ENCODE data around the gene PI4K2B. TPM values are rescaled to one million over a fixed set of nuclear protein-coding genes. Genes with fewer than 3 reads are reported as not detected.
A peak's percentile ranks its signal among the peaks of the same experiment; 100 is the strongest.
"Not testable (repeated sequence)": the region's sequence is repeated elsewhere in the genome, so short reads cannot be mapped to it uniquely, and the experiment has no call there.

PI4K2B gene
- total and polyA plus RNA-seq, 12 donors = 1.6 to 6.0 (median 2.2) TPM

- 15 to 29% methylated on average over 23 of the region's 23 CpGs for WGBS, 2 donors
- intact Hi-C loops (cut with DNase I) = loop anchor here in 8 of 10 donors (2.0 to 10.0 kb wide), 7 partner anchors 51 to 151 kb away; partner anchors contain the start of genes SEPSECS (in 4 of the 8) and PI4K2B (in 2 of the 8)
- H3K9me3 ChIP-seq = no peaks in the 10 kb centered on the region
- peak overlapping the region in 9 of 10 donors; percentile 32 to 87 (median 69) for H3K27ac ChIP-seq
- no peak for DNase-seq
- H3K27me3 ChIP-seq = no peaks in the 10 kb centered on the region
- no peak for TF ChIP-seq CTCF (IDR thresholded peaks at IDR 0.05)
- peak overlapping the region; percentile 64 to 93 (median 75) for H3K4me3 ChIP-seq
- peaks cover 0 to 42% (median 8%) of the 10 kb centered on the region in 9 donors for H3K36me3 ChIP-seq
- H3K4me1 ChIP-seq = peaks cover 2 to 26% (median 8%) of the 10 kb centered on the region in 9 donors
- ATAC-seq = no peak
Observed at GRCh38 chr4:25313201-25313895, 79.5 kb downstream of the PI4K2B start.

GRCh38 chr4:25320336-25320735, 86.5 kb downstream of the PI4K2B start:
- H3K27me3 ChIP-seq = no peaks in the 10 kb centered on the region
- H3K9me3 ChIP-seq = no peaks in the 10 kb centered on the region
- intact Hi-C loops (cut with DNase I) = no loop called here
- WGBS, 2 donors = 77 to 79% methylated on average over 2 of the region's 2 CpGs
- DNase-seq = no peak
- peak overlapping the region in 1 of 10 donors; percentile 51 for H3K27ac ChIP-seq
- H3K4me3 ChIP-seq = no peak overlapping the region
- no peak for TF ChIP-seq CTCF (IDR thresholded peaks at IDR 0.05)
- peaks cover 0 to 13% (median 0%) of the 10 kb centered on the region in 9 donors for H3K4me1 ChIP-seq
- no peak for ATAC-seq
- H3K36me3 ChIP-seq = peaks cover 0 to 78% (median 15%) of the 10 kb centered on the region in 9 donors

GRCh38 chr4:25320773-25321172, 86.9 kb downstream of the PI4K2B start:
- Histone ChIP-seq H3K9me3 (no peaks in the 10 kb centered on the region), H3K36me3 (peaks cover 0 to 74% (median 11%) of the 10 kb centered on the region in 9 donors), H3K4me3 (no peak overlapping the region), H3K4me1 (peaks cover 0 to 13% (median 0%) of the 10 kb centered on the region in 9 donors), H3K27ac (peak overlapping the region in 1 of 10 donors; percentile 51), H3K27me3 (no peaks in the 10 kb centered on the region)
- ATAC-seq (no peak), DNase-seq (no peak)
- no peak for TF ChIP-seq CTCF (IDR thresholded peaks at IDR 0.05)
- intact Hi-C loops (cut with DNase I) = no loop called here
- 90 to 91% methylated on average over 1 of the region's 1 CpG for WGBS, 2 donors

GRCh38 chr4:25321703-25322102, 87.9 kb downstream of the PI4K2B start:
- peaks cover 0 to 65% (median 7%) of the 10 kb centered on the region in 9 donors for H3K36me3 ChIP-seq

GRCh38 chr4:25328463-25328862, 94.6 kb downstream of the PI4K2B start:
- H3K27me3 ChIP-seq; H3K9me3 ChIP-seq; H3K4me3 ChIP-seq; H3K36me3 ChIP-seq; DNase-seq; H3K27ac ChIP-seq; intact Hi-C loops (cut with DNase I); ATAC-seq: not testable (repeated sequence)
- peaks cover 0 to 14% (median 0%) of the 10 kb centered on the region in 9 donors for H3K4me1 ChIP-seq
- 94 to 96% methylated on average over 3 of the region's 3 CpGs for WGBS, 2 donors

More at GRCh38 chr4:25321703-25322102, 87.9 kb downstream of the PI4K2B start:
- H3K27ac ChIP-seq = no peak overlapping the region
- H3K27me3 ChIP-seq = no peaks in the 10 kb centered on the region
- no peaks in the 10 kb centered on the region for H3K9me3 ChIP-seq
- TF ChIP-seq CTCF (IDR thresholded peaks at IDR 0.05) = no peak
- H3K4me1 ChIP-seq = peaks cover 0 to 13% (median 0%) of the 10 kb centered on the region in 9 donors
- 76 to 90% methylated on average over 3 of the region's 3 CpGs for WGBS, 2 donors
- no peak for DNase-seq
- intact Hi-C loops (cut with DNase I) = no loop called here
- no peak for ATAC-seq
- no peak overlapping the region for H3K4me3 ChIP-seq
